D721Med (cell line): ENCODE data around the gene DGKB.

Source experiments
- DNase-seq: peaks from one replicate; pipeline ENCODE4 v3.0.0; 2011; ENCODE audit warnings: low spot score; ENCODE audit not compliant: insufficient read length
- FAIRE-seq: peaks from 2 replicates; lab custom pipeline; 2011; peaks lifted over from hg19 to GRCh38; lab: Jason Lieb, UNC
- CTCF ChIP-seq: IDR thresholded peaks from 2 replicates; pipeline ENCODE4 v1.5.1; 2012; ENCODE audit warnings: mild to moderate bottlenecking, control low read depth; ENCODE audit not compliant: insufficient read depth; ENCODE audit errors: missing control alignments

Gene DGKB

GRCh38 chr7:14457568-14458453 lies 444.7 kb downstream of the DGKB start:
- DNase-seq = peak; percentile 16
- peak; percentile 80 for TF ChIP-seq CTCF
- FAIRE-seq = peak; percentile 88

DNA sequence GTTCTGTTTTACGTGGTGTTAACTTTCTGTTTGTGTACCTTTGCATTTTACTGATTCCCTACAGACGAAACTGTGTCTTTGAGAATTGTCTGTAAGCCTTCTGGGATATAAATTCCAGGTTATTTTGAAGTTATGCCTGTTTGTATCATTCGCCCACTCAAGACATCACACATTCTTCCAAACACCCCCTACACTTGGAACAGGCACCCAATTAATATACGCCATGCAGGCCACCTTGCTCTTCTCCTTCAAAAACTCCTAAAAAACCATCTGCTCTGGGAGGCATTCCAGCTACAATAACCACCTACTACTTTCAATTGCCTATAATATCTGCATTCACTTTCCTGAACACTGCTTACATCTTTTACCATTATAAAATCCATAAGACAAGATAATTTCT lies 453.3 kb downstream of the DGKB start:
- DNase-seq (no peak), FAIRE-seq (no peak)
- no peak for TF ChIP-seq CTCF

- FAIRE-seq = no peak
- no peak for TF ChIP-seq CTCF
- DNase-seq = no peak
Observed at GRCh38 chr7:14446829-14447228, 455.7 kb downstream of the DGKB start.

GRCh38 chr7:14446219-14446618 lies 456.3 kb downstream of the DGKB start:
- no peak for FAIRE-seq
- DNase-seq = no peak
- TF ChIP-seq CTCF = no peak

GRCh38 chr7:14438366-14438765 lies 464.2 kb downstream of the DGKB start:
- TF ChIP-seq CTCF = no peak
- FAIRE-seq (no peak), DNase-seq (no peak)

GRCh38 chr7:14436878-14437277 lies 465.7 kb downstream of the DGKB start:
- DNase-seq (no peak), FAIRE-seq (no peak)
- TF ChIP-seq CTCF = no peak

GRCh38 chr7:14432924-14433323 lies 469.6 kb downstream of the DGKB start:
- DNase-seq (no peak), FAIRE-seq (no peak)
- TF ChIP-seq CTCF = no peak
